ENCODE data around the gene BUD23.

GRCh38 chr7:73702665-73703064 is 19.3 kb downstream of the BUD23 start:
- TF ChIP-seq CTCF (IDR thresholded peaks at IDR 0.05; ENCODE audit: low read depth, low read length) (no peak), MAX (IDR thresholded peaks at IDR 0.05; ENCODE audit: low read depth, low read length) (no peak), MYC (IDR thresholded peaks at IDR 0.05; ENCODE audit: low read depth, low read length) (no peak), POLR2A (IDR thresholded peaks at IDR 0.05; ENCODE audit: extremely low read depth, insufficient read length) (no peak)

Measured in NB4 (cell line).